Bone marrow (tissue), 2 donors: Measurements from ENCODE around the gene SLC35F1.
"Not testable (repeated sequence)": the region's sequence is repeated elsewhere in the genome, so short reads cannot be mapped to it uniquely, and the experiment has no call there.

Source experiments
- DNase-seq, 2 donors: peaks; one replicate each; lab custom pipeline; 2025; lab: John Stamatoyannopoulos, UW

Gene SLC35F1

DNA sequence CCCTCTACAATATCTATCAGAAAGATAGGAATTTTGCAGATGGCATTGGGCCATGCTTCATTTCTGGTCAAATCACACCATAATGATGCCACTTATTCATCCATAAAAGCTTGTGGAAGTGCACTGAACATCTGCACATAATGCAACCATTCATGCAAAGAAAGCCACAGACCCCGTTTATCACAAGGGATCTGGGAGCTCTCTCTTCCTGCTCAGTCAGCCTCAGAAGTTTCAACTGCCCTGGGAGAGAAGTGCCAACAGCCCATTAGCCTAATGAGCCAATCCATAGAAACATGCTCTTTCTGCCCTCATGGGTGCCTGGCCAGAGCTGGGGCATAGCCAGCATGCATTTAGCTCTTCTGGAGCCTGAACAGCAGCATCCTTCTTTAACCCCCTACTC is 85.8 kb downstream of the SLC35F1 start:
- DNase-seq, result no peak

DNA sequence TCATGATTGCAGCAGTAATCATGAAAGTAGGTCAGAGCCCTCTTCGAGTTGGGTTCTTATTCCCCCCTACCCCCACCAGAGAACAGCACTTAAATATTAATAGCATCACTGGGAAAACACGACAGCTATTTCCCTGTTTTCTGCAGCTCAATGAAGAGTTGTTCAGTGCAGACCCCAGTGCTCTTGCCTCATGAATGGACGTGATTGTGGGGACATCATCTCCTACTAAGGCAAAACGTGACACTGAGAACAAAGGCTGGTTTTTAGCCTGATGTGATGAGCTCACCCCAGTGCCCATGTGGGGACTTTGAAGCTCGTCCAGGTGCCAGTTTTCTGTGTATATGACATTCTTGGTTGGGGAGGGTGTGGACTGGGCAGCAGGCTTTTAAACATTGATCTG is 105.9 kb downstream of the SLC35F1 start:
- DNase-seq, result no peak

DNA sequence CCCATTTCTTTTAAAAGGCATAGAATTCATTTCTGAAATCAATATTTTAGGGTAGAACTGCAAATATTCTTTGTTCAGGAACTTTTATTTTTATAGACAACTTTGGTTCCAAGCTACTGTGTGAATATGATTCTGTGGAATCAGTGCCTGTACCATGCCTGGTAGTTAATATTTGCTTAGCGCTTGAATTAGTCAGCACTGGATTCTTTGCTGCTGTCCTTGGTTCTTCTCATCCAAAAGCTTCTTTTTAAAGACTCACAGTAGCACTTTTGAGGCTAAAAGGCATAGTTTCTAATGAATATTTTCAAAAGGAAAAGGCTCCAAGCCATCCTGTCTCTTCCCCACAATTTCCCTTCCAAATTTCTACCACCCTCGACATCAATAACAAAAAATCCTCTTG is 109.5 kb downstream of the SLC35F1 start:
- DNase-seq, result no peak

DNA sequence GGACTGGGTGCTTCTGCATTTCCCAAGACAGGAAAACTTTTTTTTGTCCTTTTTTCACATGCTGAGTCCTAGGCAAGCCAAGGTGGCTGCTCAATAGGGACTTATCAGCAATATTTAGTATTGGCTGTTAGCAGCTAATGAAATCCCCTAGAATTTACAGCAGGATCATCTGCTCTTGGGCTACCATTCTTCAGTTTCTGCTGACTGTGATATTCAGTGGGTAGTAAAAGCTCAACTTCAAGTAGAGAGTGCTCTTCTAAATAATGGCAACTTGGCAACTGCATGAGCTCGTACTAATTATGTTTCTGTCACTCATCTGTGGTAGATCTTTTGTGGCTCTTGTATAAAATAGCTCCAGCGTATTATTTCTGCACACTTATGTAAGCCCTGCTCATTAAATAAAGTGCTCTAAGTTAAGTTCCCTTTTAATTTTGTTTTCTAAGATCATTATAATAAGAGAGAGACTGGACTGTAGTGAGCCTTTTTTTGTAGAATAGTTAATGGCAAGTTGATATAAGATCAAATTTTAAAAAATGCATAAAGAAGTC is 110.3 kb downstream of the SLC35F1 start:
- no peak for DNase-seq

DNA sequence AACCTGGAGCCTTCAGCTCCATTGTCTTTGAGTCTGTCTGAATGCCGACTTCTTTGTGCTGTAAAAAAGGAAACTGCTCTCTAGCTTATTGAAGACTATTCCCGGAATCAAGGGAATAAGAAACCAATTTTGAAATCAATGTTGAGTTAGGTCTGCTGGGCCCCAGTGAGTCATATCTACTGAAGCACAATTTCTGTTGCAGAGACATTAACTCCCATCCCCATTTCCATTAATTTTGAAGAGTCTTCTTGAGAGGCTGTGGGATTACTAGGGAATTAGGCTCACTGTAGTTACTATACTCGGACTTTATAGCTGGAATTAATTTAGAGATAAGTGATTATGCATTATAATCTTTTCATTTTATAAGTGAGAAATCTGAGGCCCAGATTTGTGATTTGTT is 116.7 kb downstream of the SLC35F1 start:
- no peak for DNase-seq

DNA sequence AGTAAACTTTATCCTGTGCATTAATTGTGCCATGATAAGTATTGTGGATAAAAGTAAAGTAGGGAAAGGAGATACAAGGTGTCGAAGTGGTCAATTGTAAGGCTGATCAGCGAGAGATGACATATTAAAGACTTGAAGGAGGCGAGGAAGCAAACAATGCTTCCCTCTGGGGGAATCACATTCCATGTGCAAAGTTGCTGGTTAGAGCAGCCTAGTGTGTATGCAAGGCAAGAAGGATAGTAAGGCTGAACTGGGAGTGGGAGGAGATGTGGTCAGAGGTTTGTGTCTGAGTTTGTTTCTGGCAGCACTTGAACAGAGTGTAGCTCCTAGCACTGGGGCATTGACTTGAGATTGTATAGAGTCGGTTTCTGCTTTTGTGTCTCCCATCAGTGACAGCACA is 122.9 kb downstream of the SLC35F1 start:
- no peak for DNase-seq

DNA sequence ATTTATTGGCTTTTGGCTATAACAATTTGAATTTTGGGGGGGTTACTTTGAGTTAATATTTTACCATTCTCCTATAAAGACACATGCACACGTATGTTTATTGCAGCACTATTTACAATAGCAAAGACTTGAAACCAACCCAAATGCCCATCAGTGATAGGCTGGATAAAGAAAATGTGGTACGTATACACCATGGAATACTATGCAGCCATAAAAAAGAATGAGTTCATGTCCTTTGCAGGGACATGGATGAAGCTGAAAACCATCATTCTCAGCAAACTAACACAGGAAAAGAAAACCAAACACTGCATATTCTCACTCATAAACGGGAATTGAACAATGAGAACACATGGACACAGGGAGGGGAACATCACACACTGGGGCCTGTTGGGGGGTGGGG is 130.4 kb downstream of the SLC35F1 start:
- DNase-seq, result not testable (repeated sequence)

DNA sequence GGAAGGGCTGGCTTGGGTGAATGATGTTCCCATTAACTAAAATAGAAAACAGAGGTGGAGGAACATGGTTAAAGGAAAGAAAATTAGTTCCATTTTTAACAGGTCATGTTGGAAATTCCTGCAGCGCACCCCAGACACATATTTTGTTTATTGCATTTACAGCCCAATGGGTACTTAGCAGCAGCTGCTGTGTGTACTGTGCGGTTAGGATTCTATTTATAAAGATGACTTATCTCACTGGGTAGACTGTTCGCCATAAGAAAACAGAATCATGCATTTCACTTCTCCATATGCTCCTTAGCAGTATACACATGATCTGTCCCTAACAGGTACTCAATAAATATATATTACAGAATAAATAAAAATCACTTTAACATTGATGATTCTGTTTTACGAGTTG is 135.8 kb downstream of the SLC35F1 start:
- no peak for DNase-seq

DNA sequence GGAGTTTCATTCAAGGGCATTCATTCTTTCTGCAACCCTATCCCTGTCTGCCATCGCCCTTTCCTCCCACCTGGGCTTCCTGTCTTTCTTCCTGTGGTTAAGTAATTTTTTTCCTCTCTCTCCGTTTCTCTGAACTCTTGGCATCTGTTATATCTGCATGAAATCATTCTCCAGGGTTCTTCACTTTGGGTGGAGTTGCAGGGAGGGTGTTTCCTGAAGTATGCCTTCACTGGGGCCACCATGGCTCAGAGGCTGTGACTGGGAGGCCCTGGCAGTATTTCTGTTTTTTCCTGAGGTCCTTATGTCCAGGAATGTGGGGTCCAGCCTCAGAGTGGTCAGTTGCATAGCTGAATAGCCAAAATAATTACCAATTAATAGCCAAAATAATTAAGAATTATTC is 137.2 kb downstream of the SLC35F1 start:
- DNase-seq, result no peak

DNA sequence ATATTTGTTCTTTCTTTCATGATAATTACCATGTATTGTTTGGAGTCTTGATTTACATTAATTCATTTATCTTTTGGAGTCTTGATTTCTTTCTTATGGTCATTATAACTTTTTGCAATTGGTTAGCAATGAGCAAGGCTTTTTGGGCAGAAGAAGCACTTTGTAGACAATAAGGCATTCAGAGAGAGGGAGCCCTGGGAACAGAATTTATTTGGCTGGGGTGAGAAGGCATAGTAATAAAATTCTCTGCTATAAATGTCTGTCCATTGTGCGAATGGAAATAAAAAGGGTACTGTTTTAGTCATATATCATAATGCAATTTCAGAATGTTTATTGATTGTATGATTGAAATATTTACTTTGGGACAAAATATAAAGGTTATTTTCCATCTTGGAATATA is 147.0 kb downstream of the SLC35F1 start:
- no peak for DNase-seq

DNA sequence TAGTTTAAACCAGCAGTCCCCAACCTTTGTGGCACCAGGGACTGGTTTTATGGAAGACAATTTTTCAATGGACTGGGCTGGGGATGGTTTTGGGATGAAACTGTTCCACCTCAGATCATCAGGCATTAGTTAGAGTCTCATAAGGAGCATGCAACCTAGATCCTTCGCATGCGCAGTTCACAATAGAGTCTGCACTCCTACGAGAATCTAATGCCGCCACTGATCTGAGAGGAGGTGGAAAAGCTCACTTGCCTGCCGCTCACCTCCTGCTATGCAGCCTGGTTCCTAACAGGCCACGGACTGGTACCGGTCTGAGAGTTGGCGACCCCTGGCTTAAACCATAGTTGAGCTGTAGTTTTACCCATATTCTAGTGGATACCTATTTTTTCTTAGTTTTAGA is 154.6 kb downstream of the SLC35F1 start:
- DNase-seq, result no peak

DNA sequence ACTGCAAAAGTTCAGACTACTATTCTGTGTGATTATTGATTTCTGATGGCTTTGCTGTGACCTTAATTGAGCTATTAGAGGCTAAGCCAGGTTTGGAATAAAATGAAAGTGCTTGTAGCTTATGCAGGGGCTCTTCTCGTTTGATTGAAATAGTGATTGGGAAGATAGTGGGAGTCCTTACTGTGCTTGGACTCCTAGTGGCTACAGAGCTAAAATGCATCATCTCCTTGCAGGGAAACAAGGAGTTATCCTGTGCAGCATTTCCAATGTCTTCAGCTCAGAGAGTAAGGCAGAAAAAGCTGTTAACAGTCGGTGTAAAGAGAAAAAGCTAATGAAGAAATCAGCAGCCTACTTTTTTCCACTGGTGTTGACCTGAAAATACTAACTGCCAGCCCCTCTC is 173.5 kb downstream of the SLC35F1 start:
- DNase-seq, result no peak

DNA sequence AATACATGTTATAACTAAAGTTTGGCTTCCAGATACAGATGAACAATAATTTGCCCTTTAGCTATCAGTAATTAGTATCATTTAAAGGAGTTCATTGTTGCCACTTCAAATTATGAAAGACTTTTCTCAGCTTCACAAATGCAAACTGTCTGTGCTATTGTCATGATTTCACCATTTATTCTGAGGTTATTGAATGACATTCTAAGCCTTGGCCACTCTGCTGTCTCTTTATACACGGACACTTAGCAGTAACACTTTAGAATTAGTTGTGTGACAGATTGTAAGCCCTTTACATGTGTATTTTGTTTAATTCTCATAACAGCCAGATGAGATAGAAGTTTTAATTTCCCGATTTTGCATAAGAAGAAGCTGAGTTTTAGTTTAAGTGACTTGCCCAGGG is 176.6 kb downstream of the SLC35F1 start:
- DNase-seq, result no peak

DNA sequence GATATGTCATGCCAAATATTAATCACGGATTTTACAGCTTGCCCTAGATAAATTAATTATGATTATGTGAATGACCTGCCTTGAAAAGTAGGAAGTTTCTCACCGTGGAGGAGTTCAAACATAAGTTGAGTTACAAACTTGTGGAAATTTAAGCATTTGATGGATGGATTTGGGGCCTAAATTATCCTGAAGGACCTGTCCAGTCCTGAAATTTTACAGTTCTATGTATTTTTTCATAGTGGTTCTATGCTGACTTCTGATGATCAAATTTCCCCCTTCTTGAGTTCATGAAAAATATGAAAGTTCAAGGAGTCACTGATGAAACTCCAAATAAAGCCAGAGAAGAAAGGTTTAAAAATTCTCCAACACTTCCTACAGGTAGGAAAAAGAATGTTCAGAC is 178.6 kb downstream of the SLC35F1 start:
- no peak for DNase-seq

DNA sequence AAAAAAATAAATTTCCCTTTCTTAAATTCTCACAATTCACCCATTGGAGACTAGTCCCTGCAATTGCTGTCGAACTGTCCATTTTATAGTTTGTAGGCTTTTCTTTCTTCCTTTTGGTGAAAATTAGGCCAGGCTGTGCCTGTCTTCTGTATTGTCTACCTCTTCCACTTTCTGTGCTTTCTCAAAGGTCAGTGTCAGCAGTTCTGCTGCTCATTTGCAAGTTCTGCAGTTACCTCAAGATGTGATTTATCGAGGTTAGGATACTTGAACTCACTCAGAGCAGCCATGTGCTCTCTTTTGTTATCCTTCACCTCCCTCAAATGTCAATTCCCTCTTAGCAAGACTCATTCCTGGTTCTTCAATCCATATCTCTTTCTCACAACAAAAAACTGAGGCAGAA is 179.1 kb downstream of the SLC35F1 start:
- no peak for DNase-seq

DNA sequence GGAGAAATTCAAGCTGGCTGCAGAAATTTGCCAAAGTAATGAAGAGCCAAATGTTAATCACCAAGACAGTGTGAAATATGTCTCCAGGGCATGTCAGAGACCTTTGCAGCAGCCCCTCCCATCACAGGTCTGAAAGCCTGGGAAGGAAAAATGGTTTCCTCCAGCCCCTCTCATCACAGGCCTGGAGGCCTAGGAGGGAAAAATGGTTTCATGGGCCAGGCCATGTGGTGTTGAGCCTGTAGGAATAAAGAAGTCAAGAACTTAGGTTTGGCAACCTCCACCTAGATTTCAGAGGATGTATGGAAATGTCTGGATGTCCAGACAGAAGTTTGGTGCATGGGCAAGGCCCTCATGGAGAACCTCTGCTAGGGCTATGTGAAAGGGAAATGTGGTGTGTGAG is 185.0 kb downstream of the SLC35F1 start:
- DNase-seq, result no peak

DNA sequence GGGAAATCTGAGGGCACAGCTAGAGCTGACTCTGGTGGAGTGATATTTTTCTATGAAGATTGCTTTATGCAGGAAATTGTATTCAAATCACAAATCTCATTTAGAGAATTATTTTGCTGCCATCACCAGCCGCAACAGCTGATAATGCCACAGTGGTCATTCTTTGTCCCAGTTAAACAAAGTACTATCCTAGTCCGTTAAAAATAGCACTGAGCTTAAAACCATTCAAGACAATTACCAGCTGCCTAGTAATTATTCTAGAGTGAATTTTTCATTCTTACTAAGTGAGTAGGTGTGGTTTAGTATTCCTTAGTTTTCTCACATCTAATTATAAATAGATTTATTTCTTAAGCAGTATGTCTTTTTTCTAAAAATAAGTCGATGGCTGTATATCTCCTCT is 190.5 kb downstream of the SLC35F1 start:
- DNase-seq, result no peak

DNA sequence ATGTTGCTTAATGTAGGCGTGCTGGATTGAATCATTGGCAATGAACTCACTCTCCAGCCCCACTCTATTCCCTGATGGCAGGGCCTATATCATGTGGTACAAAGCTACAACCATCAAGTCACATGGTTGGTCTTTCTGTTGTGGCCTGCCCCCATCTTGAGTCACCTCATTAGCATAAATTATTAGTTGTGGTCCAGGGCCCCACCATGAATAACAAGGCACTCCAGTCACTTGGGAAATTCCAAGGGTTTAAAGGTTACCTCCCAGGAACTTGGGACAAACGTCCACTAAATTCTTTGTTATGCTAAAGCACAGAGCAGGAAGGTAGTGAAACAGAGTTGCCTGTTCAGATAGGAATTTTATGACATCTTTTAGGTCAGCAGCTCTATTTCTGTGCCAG is 193.7 kb downstream of the SLC35F1 start:
- DNase-seq, result no peak

DNA sequence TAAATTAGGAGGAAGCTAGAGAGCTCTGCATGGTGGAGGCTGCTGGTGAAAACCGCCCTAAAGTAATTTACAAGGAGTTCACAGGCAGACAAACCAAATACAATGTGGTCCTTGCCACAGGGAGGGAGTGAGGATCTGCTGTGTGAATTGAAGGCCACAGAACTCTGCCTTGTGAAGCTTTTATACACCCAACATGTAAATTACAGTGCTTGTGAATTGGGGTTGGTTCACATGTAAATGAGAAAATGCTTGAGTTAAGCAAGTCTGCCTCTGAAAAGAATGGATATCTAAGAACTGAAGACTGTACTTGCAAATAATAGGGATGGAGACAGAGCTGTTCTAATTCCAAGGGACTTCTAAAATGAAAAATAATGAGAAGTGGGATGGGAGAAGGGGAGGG is 194.2 kb downstream of the SLC35F1 start:
- DNase-seq, result no peak

DNA sequence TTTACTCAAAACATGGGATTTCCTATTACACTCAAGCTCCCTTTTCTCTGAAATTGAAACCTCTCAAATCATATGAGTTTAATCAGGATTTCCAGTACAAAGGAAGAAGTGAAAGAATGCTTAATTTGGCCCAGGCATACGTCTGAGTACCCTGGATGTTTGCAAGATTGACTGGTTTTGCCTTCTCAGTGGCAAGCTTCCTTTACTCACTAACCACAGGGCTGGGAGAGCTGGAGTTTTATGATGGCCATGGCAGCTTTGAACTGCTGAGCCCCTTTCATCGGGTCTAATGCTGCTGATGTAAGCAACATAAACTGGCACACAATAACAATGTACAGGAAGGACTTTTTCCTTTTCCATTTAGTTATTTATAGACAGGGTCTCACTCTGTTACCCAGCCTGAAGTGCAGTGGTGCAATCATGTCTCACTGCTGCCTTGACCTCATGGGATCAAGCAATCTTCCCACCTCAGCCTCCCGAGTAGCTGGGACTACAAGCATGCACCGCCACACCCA is 194.8 kb downstream of the SLC35F1 start:
- DNase-seq, result no peak

DNA sequence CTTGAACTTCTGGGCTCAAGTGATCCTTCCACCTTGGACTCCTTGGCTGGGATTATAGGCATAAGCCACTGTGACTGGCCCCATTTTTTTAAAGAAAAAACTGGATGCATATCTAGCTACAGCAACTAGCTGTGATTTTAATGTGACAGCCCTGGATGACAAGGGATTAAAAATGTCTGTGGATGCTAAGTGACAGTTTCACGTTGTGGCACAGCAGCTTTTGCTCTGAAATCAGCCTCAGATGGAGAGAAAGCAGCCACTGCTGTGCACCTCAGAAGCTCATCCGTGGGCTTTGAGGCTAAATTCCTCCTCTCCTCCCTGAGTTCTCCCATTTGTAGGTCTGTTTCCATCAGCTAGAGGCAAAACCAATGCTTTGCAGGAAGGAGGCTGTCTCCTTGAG is 195.3 kb downstream of the SLC35F1 start:
- DNase-seq, result no peak

DNA sequence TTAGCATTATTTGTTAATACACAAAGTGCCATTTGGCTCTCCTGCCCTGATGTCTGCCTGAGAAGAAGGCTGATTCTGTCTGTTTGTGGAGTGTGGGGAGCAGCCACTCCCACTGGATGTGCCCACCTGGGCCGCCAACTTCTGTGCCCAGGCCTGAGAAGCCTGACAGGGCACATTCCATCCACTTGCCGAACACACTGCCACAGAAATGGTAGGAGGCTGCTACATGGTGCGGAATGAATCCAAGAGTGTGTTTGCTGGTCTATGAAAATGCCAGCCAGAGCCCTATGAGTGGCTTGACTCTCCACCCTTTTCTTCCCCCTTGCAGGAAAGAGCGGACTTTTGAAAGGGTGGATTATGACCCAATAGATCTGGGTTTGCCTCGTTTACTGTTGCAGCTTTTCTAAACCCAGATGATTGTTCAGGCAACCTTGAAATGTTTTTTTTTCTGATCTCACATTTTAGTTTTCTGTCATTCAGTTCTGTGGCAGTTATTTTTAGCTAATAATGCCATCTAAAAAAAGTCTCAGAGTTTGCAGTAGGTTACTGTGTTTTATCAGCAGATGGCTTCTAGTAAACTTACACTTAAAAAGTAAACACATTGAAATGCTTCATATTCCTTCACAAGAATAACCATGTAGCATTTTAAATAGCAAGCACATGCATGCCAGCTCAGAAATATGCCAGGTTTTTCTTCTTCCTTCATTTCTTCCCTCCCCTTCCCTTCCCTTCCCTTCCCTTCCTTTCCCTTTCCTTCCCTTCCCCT is 196.5 kb downstream of the SLC35F1 start:
- no peak for DNase-seq

DNA sequence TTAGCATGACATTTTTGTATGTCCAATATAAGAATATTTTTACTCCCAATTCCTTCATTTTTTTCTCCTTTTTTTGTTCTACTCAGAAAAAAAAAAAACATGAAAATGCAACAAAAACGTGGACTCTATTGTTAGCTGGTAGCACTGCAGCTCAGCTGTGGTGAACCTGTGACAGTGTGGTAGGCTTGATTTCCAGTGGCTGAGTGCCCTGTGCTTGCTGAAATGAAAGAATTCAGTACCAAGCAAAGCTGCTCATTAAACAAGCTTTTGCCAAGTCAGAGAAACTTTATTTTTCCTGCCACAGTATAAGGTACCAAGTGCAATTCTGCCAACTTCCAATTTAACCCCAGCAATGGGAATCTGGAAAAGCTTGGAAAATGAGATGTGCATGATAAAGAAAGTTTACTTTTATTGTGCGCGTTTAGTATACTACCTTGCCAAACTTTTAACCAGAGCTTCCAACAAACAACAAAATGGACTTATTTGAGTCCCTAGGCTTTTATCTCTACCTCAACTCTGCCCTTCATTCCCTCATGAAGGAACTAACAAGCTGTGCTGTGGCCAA is 215.2 kb downstream of the SLC35F1 start:
- no peak for DNase-seq

DNA sequence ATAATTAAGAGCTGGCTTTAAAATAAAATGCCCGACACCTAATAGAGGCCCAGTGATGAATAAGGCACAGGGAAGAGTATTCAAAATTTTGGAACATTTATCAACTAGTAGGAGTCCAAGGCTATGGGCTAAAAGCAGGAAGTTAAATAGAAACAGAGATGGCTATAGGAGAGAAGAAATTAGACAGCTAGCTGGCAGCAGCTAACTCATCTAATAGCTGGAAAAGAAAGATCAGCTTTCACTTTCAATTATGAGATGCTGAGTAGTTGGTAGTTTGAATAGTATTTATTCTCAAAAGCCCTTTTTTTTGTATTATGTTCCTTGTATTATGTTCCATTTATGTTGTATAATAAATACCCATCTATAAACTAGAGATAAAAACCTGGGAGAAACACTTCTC is 215.7 kb downstream of the SLC35F1 start:
- DNase-seq, result no peak
